ENCODE results near the gene SF3B3.

DNA sequence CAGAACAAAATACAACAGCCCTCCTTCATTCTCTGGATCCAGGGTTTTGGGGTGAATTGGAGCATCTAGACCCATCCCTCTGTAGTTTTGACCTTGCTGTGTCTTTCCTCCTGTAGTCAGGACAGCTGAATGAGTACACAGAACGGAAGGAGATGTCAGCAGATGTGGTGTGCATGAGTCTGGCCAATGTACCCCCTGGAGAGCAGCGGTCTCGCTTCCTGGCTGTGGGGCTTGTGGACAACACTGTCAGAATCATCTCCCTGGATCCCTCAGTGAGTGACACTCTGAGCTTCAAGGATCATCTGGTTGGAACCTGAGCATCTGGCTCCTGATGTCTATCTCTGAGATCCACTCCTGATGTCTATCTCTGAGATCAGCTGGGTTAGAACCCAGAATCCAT, 32.4 kb downstream of the SF3B3 start:
- TF ChIP-seq, protein P1, sequence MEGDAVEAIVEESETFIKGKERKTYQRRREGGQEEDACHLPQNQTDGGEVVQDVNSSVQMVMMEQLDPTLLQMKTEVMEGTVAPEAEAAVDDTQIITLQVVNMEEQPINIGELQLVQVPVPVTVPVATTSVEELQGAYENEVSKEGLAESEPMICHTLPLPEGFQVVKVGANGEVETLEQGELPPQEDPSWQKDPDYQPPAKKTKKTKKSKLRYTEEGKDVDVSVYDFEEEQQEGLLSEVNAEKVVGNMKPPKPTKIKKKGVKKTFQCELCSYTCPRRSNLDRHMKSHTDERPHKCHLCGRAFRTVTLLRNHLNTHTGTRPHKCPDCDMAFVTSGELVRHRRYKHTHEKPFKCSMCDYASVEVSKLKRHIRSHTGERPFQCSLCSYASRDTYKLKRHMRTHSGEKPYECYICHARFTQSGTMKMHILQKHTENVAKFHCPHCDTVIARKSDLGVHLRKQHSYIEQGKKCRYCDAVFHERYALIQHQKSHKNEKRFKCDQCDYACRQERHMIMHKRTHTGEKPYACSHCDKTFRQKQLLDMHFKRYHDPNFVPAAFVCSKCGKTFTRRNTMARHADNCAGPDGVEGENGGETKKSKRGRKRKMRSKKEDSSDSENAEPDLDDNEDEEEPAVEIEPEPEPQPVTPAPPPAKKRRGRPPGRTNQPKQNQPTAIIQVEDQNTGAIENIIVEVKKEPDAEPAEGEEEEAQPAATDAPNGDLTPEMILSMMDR (conservative IDR thresholded peaks at IDR 0.05; ENCODE audit: low read depth, low read length), result no peak
- no peak for TF ChIP-seq EZH2phosphoT487 (IDR thresholded peaks at IDR 0.05; ENCODE audit: borderline replicate concordance, low read length)

All from PC-3 (cell line).